HCT116 (cell line): ENCODE results near the gene TUBA3E.
"Not testable (repeated sequence)": the region's sequence is repeated elsewhere in the genome, so short reads cannot be mapped to it uniquely, and the experiment has no call there.

Source experiments
- EZH2 ChIP-seq: fragments of 200-600 bp; sonication (generic); IDR thresholded peaks from 2 replicates; pipeline ENCODE4 v1.6.1; 2017; ENCODE audit warnings: antibody characterized with exemption, mixed run types
- EZH2phosphoT487 ChIP-seq: fragments of 200-600 bp; IDR thresholded peaks from 2 replicates; pipeline ENCODE4 v1.6.1; 2018; ENCODE audit warnings: antibody characterized with exemption, borderline replicate concordance
- POLR2A ChIP-seq: IDR thresholded peaks from 2 replicates; pipeline ENCODE4 v1.7.0; 2011; ENCODE audit warnings: borderline replicate concordance; ENCODE audit not compliant: insufficient read depth, insufficient read length; ENCODE audit errors: extremely low read depth
- POLR2AphosphoS5 ChIP-seq: IDR thresholded peaks from 2 replicates; pipeline ENCODE4 v1.6.1; 2011; ENCODE audit warnings: mild to moderate bottlenecking, low read depth, low read length, moderate library complexity
- RAD21 ChIP-seq: IDR thresholded peaks from 2 replicates; pipeline ENCODE4 v1.6.1; 2012; ENCODE audit warnings: low read depth, mild to moderate bottlenecking
- SIN3A ChIP-seq: IDR thresholded peaks from 2 replicates; pipeline ENCODE4 v1.6.1; 2012; ENCODE audit warnings: low read depth
- SP1 ChIP-seq: IDR thresholded peaks from 2 replicates; pipeline ENCODE4 v1.6.1; 2012; ENCODE audit warnings: low read depth
- YY1 ChIP-seq: IDR thresholded peaks from 2 replicates; pipeline ENCODE4 v1.6.1; 2011; ENCODE audit warnings: low read length, low read depth, moderate library complexity, mild to moderate bottlenecking; ENCODE audit not compliant: insufficient replicate concordance; ENCODE audit errors: extremely low read depth
- ZNF274 ChIP-seq: fragments of 200-500 bp; sonication (Bioruptor generic); IDR thresholded peaks from 2 replicates; pipeline ENCODE4 v1.6.1; 2014; ENCODE audit warnings: mild to moderate bottlenecking, low read depth, low read length, inconsistent platforms
- TF ChIP-seq, protein P1 (sequence below): IDR thresholded peaks from 2 replicates; pipeline ENCODE4 v1.6.1; 2012
- TF ChIP-seq, protein P2 (sequence below), 3 experiments: fragments of 200-600 bp in 1 of 3; sonication (generic) in 1 of 3; IDR thresholded peaks in 2 of 3; conservative IDR thresholded peaks in 1 of 3; 2 replicates each; pipeline ENCODE4 v1.5.1; 2012 to 2017; ENCODE audit warnings: low read depth in 2 of 3, low read length in 2 of 3, antibody characterized with exemption in 1 of 3, borderline replicate concordance in 1 of 3, control low read depth in 1 of 3, mild to moderate bottlenecking in 1 of 3, mixed read lengths in 1 of 3, mixed run types in 1 of 3, moderate library complexity in 1 of 3; ENCODE audit not compliant: insufficient read depth in 1 of 3
- TF ChIP-seq, protein P3 (sequence below): IDR thresholded peaks from 2 replicates; pipeline ENCODE4 v1.6.1; 2012; ENCODE audit warnings: low read depth

DNA sequence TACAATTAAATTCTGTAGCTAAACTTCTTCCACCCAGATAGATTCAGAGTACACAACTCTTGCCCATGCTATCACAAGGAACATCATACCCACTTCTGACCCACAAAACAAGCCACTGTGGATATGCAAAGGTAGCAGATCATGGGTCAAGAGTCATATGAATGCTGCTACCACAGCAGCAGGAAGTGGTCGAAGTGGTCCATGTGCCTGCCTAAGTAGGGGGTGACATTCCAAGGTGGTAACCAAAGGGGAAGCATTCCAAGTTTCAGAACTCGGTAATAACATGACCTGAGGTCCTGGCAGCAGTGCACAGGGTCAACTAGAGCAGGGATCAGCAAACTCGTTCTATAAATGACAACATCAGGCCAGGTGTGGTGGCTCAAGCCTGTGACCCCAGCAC lies 5.8 kb downstream of the TUBA3E start:
- TF ChIP-seq, protein P1, sequence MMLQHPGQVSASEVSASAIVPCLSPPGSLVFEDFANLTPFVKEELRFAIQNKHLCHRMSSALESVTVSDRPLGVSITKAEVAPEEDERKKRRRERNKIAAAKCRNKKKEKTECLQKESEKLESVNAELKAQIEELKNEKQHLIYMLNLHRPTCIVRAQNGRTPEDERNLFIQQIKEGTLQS: not testable (repeated sequence)
- not testable (repeated sequence) for TF ChIP-seq YY1, POLR2A, RAD21, POLR2AphosphoS5, EZH2phosphoT487, SIN3A, ZNF274, EZH2, SP1
- TF ChIP-seq, protein P2, sequence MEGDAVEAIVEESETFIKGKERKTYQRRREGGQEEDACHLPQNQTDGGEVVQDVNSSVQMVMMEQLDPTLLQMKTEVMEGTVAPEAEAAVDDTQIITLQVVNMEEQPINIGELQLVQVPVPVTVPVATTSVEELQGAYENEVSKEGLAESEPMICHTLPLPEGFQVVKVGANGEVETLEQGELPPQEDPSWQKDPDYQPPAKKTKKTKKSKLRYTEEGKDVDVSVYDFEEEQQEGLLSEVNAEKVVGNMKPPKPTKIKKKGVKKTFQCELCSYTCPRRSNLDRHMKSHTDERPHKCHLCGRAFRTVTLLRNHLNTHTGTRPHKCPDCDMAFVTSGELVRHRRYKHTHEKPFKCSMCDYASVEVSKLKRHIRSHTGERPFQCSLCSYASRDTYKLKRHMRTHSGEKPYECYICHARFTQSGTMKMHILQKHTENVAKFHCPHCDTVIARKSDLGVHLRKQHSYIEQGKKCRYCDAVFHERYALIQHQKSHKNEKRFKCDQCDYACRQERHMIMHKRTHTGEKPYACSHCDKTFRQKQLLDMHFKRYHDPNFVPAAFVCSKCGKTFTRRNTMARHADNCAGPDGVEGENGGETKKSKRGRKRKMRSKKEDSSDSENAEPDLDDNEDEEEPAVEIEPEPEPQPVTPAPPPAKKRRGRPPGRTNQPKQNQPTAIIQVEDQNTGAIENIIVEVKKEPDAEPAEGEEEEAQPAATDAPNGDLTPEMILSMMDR (IDR thresholded peaks at IDR 0.05 in 2 of 3, conservative IDR thresholded peaks at IDR 0.05 in 1 of 3; ENCODE audit: borderline replicate concordance in 1 of 3, insufficient read depth in 1 of 3, low read depth in 2 of 3, low read length in 2 of 3): not testable (repeated sequence)
- TF ChIP-seq, protein P3, sequence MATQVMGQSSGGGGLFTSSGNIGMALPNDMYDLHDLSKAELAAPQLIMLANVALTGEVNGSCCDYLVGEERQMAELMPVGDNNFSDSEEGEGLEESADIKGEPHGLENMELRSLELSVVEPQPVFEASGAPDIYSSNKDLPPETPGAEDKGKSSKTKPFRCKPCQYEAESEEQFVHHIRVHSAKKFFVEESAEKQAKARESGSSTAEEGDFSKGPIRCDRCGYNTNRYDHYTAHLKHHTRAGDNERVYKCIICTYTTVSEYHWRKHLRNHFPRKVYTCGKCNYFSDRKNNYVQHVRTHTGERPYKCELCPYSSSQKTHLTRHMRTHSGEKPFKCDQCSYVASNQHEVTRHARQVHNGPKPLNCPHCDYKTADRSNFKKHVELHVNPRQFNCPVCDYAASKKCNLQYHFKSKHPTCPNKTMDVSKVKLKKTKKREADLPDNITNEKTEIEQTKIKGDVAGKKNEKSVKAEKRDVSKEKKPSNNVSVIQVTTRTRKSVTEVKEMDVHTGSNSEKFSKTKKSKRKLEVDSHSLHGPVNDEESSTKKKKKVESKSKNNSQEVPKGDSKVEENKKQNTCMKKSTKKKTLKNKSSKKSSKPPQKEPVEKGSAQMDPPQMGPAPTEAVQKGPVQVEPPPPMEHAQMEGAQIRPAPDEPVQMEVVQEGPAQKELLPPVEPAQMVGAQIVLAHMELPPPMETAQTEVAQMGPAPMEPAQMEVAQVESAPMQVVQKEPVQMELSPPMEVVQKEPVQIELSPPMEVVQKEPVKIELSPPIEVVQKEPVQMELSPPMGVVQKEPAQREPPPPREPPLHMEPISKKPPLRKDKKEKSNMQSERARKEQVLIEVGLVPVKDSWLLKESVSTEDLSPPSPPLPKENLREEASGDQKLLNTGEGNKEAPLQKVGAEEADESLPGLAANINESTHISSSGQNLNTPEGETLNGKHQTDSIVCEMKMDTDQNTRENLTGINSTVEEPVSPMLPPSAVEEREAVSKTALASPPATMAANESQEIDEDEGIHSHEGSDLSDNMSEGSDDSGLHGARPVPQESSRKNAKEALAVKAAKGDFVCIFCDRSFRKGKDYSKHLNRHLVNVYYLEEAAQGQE: not testable (repeated sequence)
